GM19023 (cell line): ENCODE data around the gene FTO.

Source experiments
- ATAC-seq: cut with Tn5 transposase; IDR thresholded peaks from one replicate; pipeline ENCODE4 v1.9.1; 2021; ENCODE audit warnings: mild to moderate bottlenecking, moderate library complexity; ENCODE audit not compliant: unreplicated experiment

Gene FTO

DNA sequence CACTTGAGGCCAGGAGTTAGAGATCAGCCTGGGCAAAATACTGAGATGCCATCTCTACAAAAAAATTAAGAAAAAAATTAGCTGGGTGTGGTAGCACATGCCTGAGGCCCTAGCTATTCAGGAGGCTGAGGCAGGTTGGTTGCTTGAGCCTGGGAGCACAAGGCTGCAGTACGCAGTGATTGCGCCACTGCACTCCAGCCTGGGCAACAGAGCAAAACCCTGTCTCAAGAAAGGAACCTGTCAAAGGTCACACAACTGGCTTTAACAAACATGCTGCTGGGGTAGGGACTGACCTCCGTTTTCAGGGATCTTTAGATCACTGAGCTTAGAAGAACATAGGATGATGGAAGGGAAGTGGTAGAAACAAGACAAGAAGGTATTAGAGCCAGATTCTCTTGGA, 487.6 kb downstream of the FTO start:
- no peak for ATAC-seq

DNA sequence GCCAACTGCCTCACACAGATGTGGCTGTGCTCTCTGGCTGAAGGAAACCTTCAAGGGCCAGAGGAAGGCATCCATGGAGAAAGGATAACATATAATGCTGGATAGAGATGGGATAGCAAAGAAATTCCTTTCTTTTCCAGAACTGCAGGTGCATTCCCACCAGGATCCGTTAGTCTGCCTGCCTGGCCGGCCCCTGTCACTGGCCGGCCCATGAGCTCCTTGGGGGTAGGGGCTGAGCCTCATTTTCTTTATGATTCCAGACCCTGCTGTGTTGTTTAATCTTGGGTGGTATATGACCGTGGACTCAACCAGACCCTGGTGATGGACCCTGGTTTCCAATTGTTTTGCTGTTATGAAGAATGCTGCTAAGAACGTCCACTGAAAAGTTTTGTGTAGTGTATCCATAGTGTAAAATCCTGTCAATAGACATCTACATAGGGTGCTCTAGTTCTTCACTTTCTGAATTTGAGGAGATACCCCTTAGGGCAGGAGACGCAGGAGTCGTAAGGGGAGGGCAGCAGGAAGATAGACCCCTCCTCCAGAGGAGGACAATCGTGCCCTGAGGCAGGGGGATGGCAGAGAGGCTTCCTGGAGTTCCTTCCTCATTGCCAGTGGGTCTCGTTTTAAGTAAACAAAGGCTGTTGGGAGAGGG, 489.2 kb downstream of the FTO start:
- ATAC-seq = no peak

DNA sequence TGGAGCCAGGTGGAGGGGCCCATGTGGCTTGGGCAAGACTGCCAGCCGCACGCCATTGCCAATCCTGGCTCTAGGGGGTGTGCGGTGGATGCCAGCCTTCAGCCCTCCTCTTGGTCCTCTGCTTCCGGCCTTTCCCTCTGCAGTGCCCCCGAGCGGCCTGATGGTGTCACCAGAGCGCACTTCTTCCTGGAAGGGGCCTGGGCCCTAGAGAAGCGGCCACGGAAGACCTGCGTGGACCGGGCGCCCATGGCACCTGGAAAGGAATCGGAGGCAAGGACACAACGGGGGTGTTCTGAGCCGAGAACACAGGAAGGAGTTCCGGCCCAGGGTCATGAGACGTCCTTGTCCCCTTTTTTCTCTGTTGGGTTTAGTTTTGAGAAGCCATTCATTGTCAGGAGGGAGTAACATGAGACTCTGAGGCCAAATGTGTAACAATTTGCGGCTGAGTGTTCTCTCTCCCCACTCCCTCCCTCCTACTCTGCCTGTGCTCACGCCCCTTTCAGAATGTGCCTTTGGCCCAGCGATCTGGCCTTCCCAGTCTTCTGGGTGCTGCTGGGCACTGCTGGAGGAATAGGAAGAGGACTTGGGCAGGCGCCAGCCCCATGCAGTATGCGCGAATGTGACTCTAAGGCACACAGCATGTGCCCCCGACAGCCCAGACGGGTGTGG, 489.8 kb downstream of the FTO start:
- peak; percentile 89 for ATAC-seq

DNA sequence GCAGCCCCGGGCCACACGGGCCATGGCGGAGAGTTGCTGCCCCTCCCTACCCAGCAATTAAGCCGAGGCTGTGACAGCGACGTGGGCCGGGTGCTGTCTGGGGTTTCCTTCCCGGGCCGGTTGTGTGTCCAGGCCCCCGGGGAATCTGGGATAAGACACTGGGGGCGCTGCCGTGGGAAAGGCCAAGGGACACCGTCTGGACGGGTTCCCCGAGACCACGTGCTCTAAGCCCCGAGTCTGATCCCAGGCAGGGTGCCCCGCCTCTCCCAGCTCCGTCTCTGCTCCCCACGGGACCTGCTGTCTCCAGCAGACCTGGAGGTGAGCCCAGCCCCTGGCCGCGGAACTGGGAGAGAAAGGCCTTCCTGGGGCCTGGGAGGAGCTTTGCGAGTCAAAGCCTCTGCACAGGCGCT, 490.4 kb downstream of the FTO start:
- ATAC-seq = no peak

DNA sequence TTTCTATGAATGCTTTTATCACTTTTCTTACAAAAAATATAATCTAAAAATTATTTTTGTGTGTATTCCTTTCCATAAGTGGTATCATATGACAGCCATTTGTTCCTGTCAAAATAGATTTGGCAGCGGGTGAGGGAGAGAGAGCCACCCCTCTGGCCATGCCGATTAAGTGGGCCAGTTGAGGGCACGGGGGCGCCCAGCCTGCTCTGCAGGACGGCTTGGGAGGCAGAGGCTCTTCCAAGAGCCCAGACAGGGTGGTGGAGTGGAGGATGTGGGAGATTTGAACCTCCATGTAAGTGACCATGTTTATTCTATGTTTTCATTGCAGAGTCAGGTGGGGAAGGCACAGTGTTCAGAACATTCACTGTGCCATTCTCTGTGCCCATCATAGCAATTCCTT, 493.8 kb downstream of the FTO start:
- no peak for ATAC-seq

DNA sequence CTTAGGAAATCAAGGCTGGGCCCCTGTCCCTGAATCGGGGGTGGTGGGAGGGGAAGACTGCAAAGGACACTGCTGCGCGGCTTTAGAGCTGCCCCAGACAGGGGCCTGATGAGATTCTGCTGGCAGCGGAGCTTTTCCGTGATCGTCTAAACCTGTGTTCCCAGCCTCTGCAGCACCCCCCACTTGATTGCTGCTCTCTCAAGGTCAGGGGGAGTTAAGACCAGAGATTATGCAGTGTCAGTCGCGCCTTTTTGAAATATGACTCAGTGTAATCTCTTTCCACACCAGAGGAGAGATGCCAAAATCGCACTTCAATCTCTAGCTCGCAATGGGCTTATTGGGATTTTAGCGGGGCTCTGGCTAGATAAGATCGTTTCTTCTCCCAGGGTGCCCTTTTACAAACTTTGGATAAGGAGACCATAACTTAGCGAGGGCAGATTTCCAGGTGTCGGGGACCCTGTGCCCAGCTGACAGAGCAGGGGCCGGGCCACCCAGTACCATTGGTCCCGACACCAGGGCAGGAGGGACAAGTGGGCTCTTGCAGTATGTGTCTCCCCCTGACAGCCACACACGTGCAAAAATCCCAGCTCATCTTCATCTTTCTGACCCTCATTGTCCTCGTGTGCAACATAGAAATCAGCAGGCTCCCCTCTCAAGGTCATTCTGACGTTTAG, 495.7 kb downstream of the FTO start:
- ATAC-seq = no peak

DNA sequence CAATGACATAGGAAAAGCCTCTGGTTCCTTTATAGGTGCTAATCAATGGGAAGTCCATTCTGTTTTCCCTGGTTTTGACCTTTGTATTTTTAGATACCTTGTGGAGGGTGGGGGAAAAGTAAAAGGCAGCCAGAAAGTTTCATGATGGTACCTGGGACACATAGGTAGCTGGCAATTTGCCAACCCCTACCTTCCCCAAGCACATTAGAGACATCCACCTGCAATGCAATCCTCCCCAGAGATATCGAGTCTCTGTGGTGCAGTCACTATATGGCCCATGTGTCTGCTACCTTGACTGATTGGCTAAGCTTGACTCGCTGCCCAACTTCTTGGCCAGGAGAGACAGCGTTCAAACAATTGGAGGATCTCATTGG, 496.2 kb downstream of the FTO start:
- no peak for ATAC-seq

DNA sequence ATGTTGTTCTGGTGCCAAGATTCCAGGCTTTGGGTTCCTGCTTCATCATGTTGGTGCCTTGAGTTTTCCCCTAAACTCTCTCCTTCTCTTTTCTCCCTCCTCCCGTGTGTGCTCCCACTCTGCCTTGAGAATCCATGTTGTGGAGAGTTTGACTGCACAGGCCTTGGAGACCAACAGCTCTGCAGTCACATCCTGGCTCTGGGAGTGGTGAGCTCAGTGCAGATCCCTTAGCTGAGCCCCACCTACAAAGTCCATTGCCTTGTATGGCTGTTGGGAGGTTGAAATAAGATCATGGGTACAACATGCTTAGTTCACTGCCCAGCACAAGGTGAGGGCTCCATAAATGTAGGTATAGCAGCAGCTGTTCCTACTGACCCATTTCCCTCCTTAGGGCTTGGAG, 496.8 kb downstream of the FTO start:
- no peak for ATAC-seq

DNA sequence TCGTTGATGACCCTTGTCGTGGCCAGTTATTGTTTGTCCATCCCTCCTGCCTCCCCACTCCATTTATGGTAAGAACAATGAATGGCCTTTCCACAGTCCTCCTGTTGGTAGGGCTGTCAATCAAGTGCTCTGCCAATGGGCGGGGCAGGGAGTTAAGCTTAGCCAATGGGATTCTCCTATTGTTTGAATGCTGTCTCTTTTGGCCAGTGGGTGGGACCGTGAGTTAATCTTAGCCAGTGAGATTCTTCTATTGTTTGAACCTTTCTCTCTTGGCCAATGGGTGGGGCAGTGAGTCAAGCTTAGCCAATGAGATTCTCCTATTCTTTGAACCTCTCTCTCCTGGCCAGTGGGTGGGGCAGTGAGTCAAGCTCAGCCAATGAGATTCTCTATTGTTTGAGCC, 497.2 kb downstream of the FTO start:
- no peak for ATAC-seq
